B cell (primary cell): ENCODE measurements around the gene CCR6. TPM values are rescaled to one million over a fixed set of nuclear protein-coding genes. Genes with fewer than 3 reads are reported as not detected.

Experiments
- ATAC-seq: fragments of 200-7000 bp; cut with Tn5 transposase; one replicate; pipeline ENCODE4 v1.10.0; 2021; ENCODE audit warnings: low read depth, mild to moderate bottlenecking, moderate number of reproducible peaks, moderate library complexity
- CTCF ChIA-PET: fragments of 350-600 bp; sonication (Branson Sonifier 250); formaldehyde crosslinking; loops from one replicate; lab custom pipeline; 2021; ENCODE audit warnings: antibody characterized with exemption, inconsistent platforms; lab: Charles Lee
- POLR2A ChIA-PET: fragments of 350-600 bp; sonication (Branson Sonifier 250); formaldehyde crosslinking; loops from one replicate; lab custom pipeline; 2021; ENCODE audit warnings: antibody characterized with exemption; lab: Charles Lee
- DNase-seq: peaks from one replicate; pipeline ENCODE4 v3.0.0; 2013
- H2AFZ ChIP-seq: 2 replicates; pipeline ENCODE4 v1.6.1; 2012; ENCODE audit warnings: mild to moderate bottlenecking, low read depth, low read length; ENCODE audit not compliant: insufficient read depth, poor library complexity, severe bottlenecking
- H3K27ac ChIP-seq, 2 donors: 1 replicate in 1 of 2; 2 replicates in 1 of 2; pipeline ENCODE4 v1.5.1; 2012 to 2013; ENCODE audit warnings: low read length in 2 of 2, mild to moderate bottlenecking in 2 of 2, moderate library complexity in 1 of 2
- H3K27me3 ChIP-seq, 4 experiments: fragments of 200-600 bp in 1 of 4; sonication (generic) in 1 of 4; replicated peaks in 1 of 4; 1 replicate in 2 of 4; 2 replicates in 2 of 4; pipeline versions ENCODE4 v1.6.1 to v1.7.0; 2013 to 2016; ENCODE audit warnings: low read length in 3 of 4, mild to moderate bottlenecking in 2 of 4, mixed read lengths in 1 of 4, moderate library complexity in 1 of 4; ENCODE audit not compliant: insufficient read depth in 4 of 4, control insufficient read depth in 3 of 4; ENCODE audit errors: control extremely low read depth in 1 of 4
- H3K36me3 ChIP-seq, 2 experiments: replicated peaks in 1 of 2; 1 replicate in 1 of 2; 2 replicates in 1 of 2; pipeline versions ENCODE4 v1.6.1 to v1.7.1; 2013; ENCODE audit warnings: low read length in 1 of 2; ENCODE audit not compliant: insufficient read depth in 2 of 2, control insufficient read depth in 1 of 2; ENCODE audit errors: control extremely low read depth in 1 of 2, extremely low read depth in 1 of 2
- H3K4me1 ChIP-seq, 2 donors: fragments of 200-600 bp in 1 of 2; sonication (generic) in 1 of 2; 1 replicate in 1 of 2; 2 replicates in 1 of 2; pipeline versions ENCODE4 v1.5.1 to v1.6.1; 2013 to 2017; ENCODE audit warnings: low read length in 2 of 2; ENCODE audit not compliant: control insufficient read depth in 2 of 2, insufficient read depth in 2 of 2
- H3K4me2 ChIP-seq: replicated peaks from 2 replicates; pipeline ENCODE3; 2012; ENCODE audit warnings: mild to moderate bottlenecking, low read depth, low read length; ENCODE audit not compliant: poor library complexity, severe bottlenecking
- H3K4me3 ChIP-seq, 5 experiments: fragments of 200-600 bp in 1 of 5; sonication (generic) in 1 of 5; 1 replicate in 3 of 5; 2 replicates in 2 of 5; pipeline versions ENCODE4 v1.5.1 to v1.7.0; 2011 to 2016; ENCODE audit warnings: low read length in 4 of 5, mild to moderate bottlenecking in 4 of 5, low read depth in 2 of 5, control low read depth in 1 of 5, moderate library complexity in 1 of 5; ENCODE audit not compliant: insufficient read depth in 1 of 5; ENCODE audit errors: control extremely low read depth in 1 of 5, extremely low read depth in 1 of 5
- H3K79me2 ChIP-seq: fragments of 200-600 bp; sonication (generic); one replicate; pipeline ENCODE4 v1.6.0; 2016; ENCODE audit warnings: low read length; ENCODE audit not compliant: control insufficient read depth, insufficient read depth
- H3K9ac ChIP-seq: fragments of 200-600 bp; sonication (generic); 2 replicates; pipeline ENCODE4 v1.6.1; 2017; ENCODE audit warnings: mild to moderate bottlenecking, low read length, moderate library complexity
- H3K9me3 ChIP-seq, 3 donors: one replicate each; pipeline versions ENCODE4 v1.6.1 to v1.7.1; 2013; ENCODE audit warnings: low read length in 2 of 3; ENCODE audit not compliant: control insufficient read depth in 2 of 3, insufficient read depth in 1 of 3; ENCODE audit errors: control extremely low read depth in 1 of 3
- H4K20me1 ChIP-seq: 2 replicates; pipeline ENCODE4 v1.6.0; 2012; ENCODE audit warnings: mild to moderate bottlenecking, low read length; ENCODE audit not compliant: insufficient read depth, control insufficient read depth, poor library complexity, severe bottlenecking
- H3K27ac Mint-ChIP-seq: one replicate; pipeline ENCODE4 v1.8.0; 2021; ENCODE audit warnings: mixed read lengths
- H3K27me3 Mint-ChIP-seq: one replicate; pipeline ENCODE4 v1.8.0; 2021; ENCODE audit warnings: mixed read lengths
- H3K4me1 Mint-ChIP-seq: one replicate; pipeline ENCODE4 v1.8.0; 2021; ENCODE audit warnings: mixed read lengths
- H3K4me3 Mint-ChIP-seq: one replicate; pipeline ENCODE4 v1.8.0; 2021; ENCODE audit warnings: mixed read lengths
- H3K9me3 Mint-ChIP-seq: one replicate; pipeline ENCODE4 v1.8.0; 2022; ENCODE audit warnings: mixed read lengths; ENCODE audit not compliant: insufficient read depth
- EZH2 ChIP-seq: IDR thresholded peaks from 2 replicates; pipeline ENCODE4 v1.6.1; 2012; ENCODE audit warnings: borderline replicate concordance, low read depth, mild to moderate bottlenecking, moderate library complexity, low read length; ENCODE audit not compliant: insufficient read depth, poor library complexity, severe bottlenecking
- WGBS: methylation state at CpG from one replicate; pipeline ENCODE4 v1.1.5; 2013; ENCODE audit warnings: missing lambda C conversion rate; ENCODE audit not compliant: insufficient coverage; 5-methylcytosine and 5-hydroxymethylcytosine counted together
- intact Hi-C: fragments of 100-400 bp; cut with micrococcal nuclease; formaldehyde crosslinking; loops from one replicate; pipeline ENCODE4 v1.10.0; 2022
- polyA plus RNA-seq: library from polyadenylated mRNA; depleted of rRNA; stranded (reverse); fragments of >200 nt; gene quantifications from 2 replicates; pipeline ENCODE4 v1.2.3, GENCODE V29; 2012
- total RNA-seq, 2 donors: library from RNA; stranded (reverse); fragments of 120-200 nt in 1 of 2; gene quantifications; 1 replicate in 1 of 2; 2 replicates in 1 of 2; pipeline versions ENCODE4 v1.2.3 to v1.2.4, GENCODE V29; 2013 to 2022
- TF ChIP-seq, protein P1 (sequence below): fragments of 200-600 bp; IDR thresholded peaks from one replicate; pipeline ENCODE4 v1.8.0; 2022; ENCODE audit warnings: antibody characterized with exemption, mild to moderate bottlenecking

The CCR6 gene
- total and polyA plus RNA-seq, 2 donors (not counting 1 experiment from before 2014, with no cell fraction given): 18.2 to 30.9 TPM

DNA sequence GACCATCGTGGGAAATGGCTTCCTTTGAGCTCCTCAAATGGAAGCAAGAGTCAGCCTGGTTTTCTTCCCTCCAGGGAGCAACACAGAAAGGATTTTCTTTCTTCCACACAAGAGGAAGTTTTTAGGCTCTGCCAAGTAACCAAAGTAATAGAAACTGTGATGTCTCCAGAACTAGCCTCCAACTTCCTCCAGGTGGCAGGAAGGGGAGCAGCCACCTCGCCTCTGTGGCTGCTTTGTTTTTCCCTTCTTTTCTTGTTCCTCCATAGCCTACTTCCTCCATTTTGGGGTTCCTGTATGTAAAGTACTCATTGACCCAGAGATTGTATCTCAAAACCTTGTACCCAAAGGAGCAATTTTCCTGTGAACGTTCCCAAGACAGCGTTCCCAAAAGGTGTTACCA is 32.7 kb upstream of the CCR6 start:
- ChIA-PET POLR2A (interaction anchor here (1.2 to 14.1 kb wide), 4 partner anchors 10 to 50 kb away, joined by 3 to 432 read pairs (median 6); partner anchors contain the start of gene CCR6), CTCF (interaction anchor here (0.6 to 9.5 kb wide), 7 partner anchors 9 to 49 kb away, joined by 3 to 168 read pairs (median 10); partner anchors contain the start of gene CCR6)
- H3K4me3 Mint-ChIP-seq: peak overlapping the region; percentile 94
- peak overlapping the region; percentile 38 for H3K9ac ChIP-seq
- no peak overlapping the region for H2AFZ ChIP-seq
- H3K79me2 ChIP-seq: peaks cover 8% of the 10 kb centered on the region
- no peaks in the 10 kb centered on the region for H3K36me3 ChIP-seq
- H3K4me1 ChIP-seq: peaks cover 67% of the 10 kb centered on the region in 2 donors
- no peak for TF ChIP-seq EZH2
- TF ChIP-seq, protein P1, sequence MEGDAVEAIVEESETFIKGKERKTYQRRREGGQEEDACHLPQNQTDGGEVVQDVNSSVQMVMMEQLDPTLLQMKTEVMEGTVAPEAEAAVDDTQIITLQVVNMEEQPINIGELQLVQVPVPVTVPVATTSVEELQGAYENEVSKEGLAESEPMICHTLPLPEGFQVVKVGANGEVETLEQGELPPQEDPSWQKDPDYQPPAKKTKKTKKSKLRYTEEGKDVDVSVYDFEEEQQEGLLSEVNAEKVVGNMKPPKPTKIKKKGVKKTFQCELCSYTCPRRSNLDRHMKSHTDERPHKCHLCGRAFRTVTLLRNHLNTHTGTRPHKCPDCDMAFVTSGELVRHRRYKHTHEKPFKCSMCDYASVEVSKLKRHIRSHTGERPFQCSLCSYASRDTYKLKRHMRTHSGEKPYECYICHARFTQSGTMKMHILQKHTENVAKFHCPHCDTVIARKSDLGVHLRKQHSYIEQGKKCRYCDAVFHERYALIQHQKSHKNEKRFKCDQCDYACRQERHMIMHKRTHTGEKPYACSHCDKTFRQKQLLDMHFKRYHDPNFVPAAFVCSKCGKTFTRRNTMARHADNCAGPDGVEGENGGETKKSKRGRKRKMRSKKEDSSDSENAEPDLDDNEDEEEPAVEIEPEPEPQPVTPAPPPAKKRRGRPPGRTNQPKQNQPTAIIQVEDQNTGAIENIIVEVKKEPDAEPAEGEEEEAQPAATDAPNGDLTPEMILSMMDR: no peak
- no peaks in the 10 kb centered on the region for H3K27me3 Mint-ChIP-seq
- no peaks in the 10 kb centered on the region for H3K27me3 ChIP-seq
- ATAC-seq: no peak
- 40% methylated on average over 1 of the region's 4 CpGs for WGBS
- no peaks in the 10 kb centered on the region for H3K9me3 Mint-ChIP-seq
- H3K4me3 ChIP-seq: peak overlapping the region in 1 of 5 experiments; percentile 6
- H3K4me1 Mint-ChIP-seq: peaks cover 72% of the 10 kb centered on the region
- peak overlapping the region; percentile 98 to 99 for H3K27ac ChIP-seq
- peak overlapping the region; percentile 98 for H3K27ac Mint-ChIP-seq
- intact Hi-C loops: loop anchor here (5.0 kb wide), 1 partner anchor 463 kb away; the partner anchor contains the start of gene RPS6KA2
- peak overlapping the region; percentile 85 for H3K4me2 ChIP-seq
- peaks cover 0 to 25% (median 13%) of the 10 kb centered on the region in 3 donors for H3K9me3 ChIP-seq
- peak; percentile 64 for DNase-seq
- no peaks in the 10 kb centered on the region for H4K20me1 ChIP-seq
